OCI-LY3 (cell line): ENCODE data around the gene RASGRP3.

Experiments used
- H2AFZ ChIP-seq: fragments of 200-600, 300-600 bp; shearing (Covaris generic); 2 replicates; pipeline ENCODE4 v1.6.0; 2014; ENCODE audit warnings: antibody characterized with exemption, low read depth, low read length
- H3K27ac ChIP-seq: fragments of 200-600, 300-600 bp; sonication (generic); 2 replicates; pipeline ENCODE4 v1.5.1; 2014; ENCODE audit warnings: mild to moderate bottlenecking, low read length, moderate library complexity, mixed read lengths
- H3K27me3 ChIP-seq: fragments of 200-600, 300-600 bp; sonication (generic); 2 replicates; pipeline ENCODE4 v1.6.1; 2014; ENCODE audit warnings: low read depth, low read length, mixed read lengths
- H3K36me3 ChIP-seq: fragments of 200-600, 300-600 bp; sonication (generic); replicated peaks from 2 replicates; pipeline ENCODE3; 2014; ENCODE audit warnings: low read depth, low read length, mixed read lengths
- H3K4me1 ChIP-seq: fragments of 300-600, 200-600 bp; sonication (generic); 2 replicates; pipeline ENCODE4 v1.6.1; 2014; ENCODE audit warnings: low read length, mixed read lengths
- H3K4me2 ChIP-seq: fragments of 200-600, 300-600 bp; sonication (generic); 2 replicates; pipeline ENCODE4 v1.6.1; 2014; ENCODE audit warnings: low read length, mixed read lengths
- H3K4me3 ChIP-seq: fragments of 300-600, 200-600 bp; sonication (generic); 2 replicates; pipeline ENCODE4 v1.5.1; 2014; ENCODE audit warnings: antibody characterized with exemption, mild to moderate bottlenecking, low read length, moderate library complexity
- H3K79me2 ChIP-seq: fragments of 300-600, 200-600 bp; shearing (Covaris generic); 2 replicates; pipeline ENCODE4 v1.6.1; 2014; ENCODE audit warnings: mild to moderate bottlenecking, low read length, mixed read lengths
- H3K9ac ChIP-seq: fragments of 300-600, 200-600 bp; shearing (Covaris generic); 2 replicates; pipeline ENCODE4 v1.6.0; 2014; ENCODE audit warnings: mild to moderate bottlenecking, low read length, moderate library complexity
- H3K9me3 ChIP-seq: fragments of 200-600, 300-600 bp; shearing (Covaris generic); 2 replicates; pipeline ENCODE4 v1.6.1; 2014; ENCODE audit warnings: low read length, mixed read lengths; ENCODE audit not compliant: insufficient read depth
- H4K20me1 ChIP-seq: fragments of 200-600, 300-600 bp; sonication (generic); 2 replicates; pipeline ENCODE4 v1.6.1; 2016; ENCODE audit warnings: low read length, mixed read lengths; ENCODE audit not compliant: insufficient read depth
- CTCF ChIP-seq: fragments of 200-600, 300-600 bp; sonication (generic); IDR thresholded peaks from 2 replicates; pipeline ENCODE4 v1.5.1; 2014; ENCODE audit warnings: antibody characterized with exemption, low read length, low read depth
- EZH2phosphoT487 ChIP-seq: fragments of 200-600 bp; shearing (Covaris generic); IDR thresholded peaks from 2 replicates; pipeline ENCODE4 v1.6.1; 2018; ENCODE audit warnings: antibody characterized with exemption, mixed run types, low read depth

The RASGRP3 gene

GRCh38 chr2:33606622-33607021, 130.2 kb downstream of the RASGRP3 start:
- Histone ChIP-seq H3K27ac (no peak overlapping the region), H3K79me2 (no peaks in the 10 kb centered on the region), H3K4me3 (no peak overlapping the region), H3K9ac (no peak overlapping the region), H4K20me1 (no peaks in the 10 kb centered on the region), H3K4me1 (no peaks in the 10 kb centered on the region), H2AFZ (no peak overlapping the region), H3K27me3 (no peaks in the 10 kb centered on the region), H3K36me3 (no peaks in the 10 kb centered on the region), H3K9me3 (no peaks in the 10 kb centered on the region), H3K4me2 (no peak overlapping the region)
- no peak for TF ChIP-seq EZH2phosphoT487
- no peak for TF ChIP-seq CTCF

- Histone ChIP-seq H3K9me3 (no peaks in the 10 kb centered on the region), H3K4me1 (no peaks in the 10 kb centered on the region), H3K9ac (no peak overlapping the region), H3K27me3 (no peaks in the 10 kb centered on the region), H3K79me2 (no peaks in the 10 kb centered on the region), H3K36me3 (no peaks in the 10 kb centered on the region), H3K27ac (no peak overlapping the region), H4K20me1 (no peaks in the 10 kb centered on the region), H3K4me2 (no peak overlapping the region), H3K4me3 (no peak overlapping the region), H2AFZ (no peak overlapping the region)
- no peak for TF ChIP-seq EZH2phosphoT487
- TF ChIP-seq CTCF, result no peak
Measured at GRCh38 chr2:33607251-33607721, 130.8 kb downstream of the RASGRP3 start.

GRCh38 chr2:33607905-33608304, 131.5 kb downstream of the RASGRP3 start:
- Histone ChIP-seq H4K20me1 (no peaks in the 10 kb centered on the region), H3K27ac (no peak overlapping the region), H2AFZ (no peak overlapping the region), H3K36me3 (no peaks in the 10 kb centered on the region), H3K79me2 (no peaks in the 10 kb centered on the region), H3K27me3 (no peaks in the 10 kb centered on the region), H3K4me3 (no peak overlapping the region), H3K4me1 (no peaks in the 10 kb centered on the region), H3K4me2 (no peak overlapping the region), H3K9me3 (no peaks in the 10 kb centered on the region), H3K9ac (no peak overlapping the region)
- TF ChIP-seq EZH2phosphoT487 (no peak), CTCF (no peak)

GRCh38 chr2:33614190-33614589, 137.7 kb downstream of the RASGRP3 start:
- H3K79me2 ChIP-seq, result no peaks in the 10 kb centered on the region
- no peak overlapping the region for H3K27ac ChIP-seq
- peaks cover 14% of the 10 kb centered on the region for H3K9me3 ChIP-seq
- H4K20me1 ChIP-seq, result no peaks in the 10 kb centered on the region
- H3K36me3 ChIP-seq, result peaks cover 16% of the 10 kb centered on the region
- no peak for TF ChIP-seq EZH2phosphoT487
- no peaks in the 10 kb centered on the region for H3K27me3 ChIP-seq
- H3K4me2 ChIP-seq, result no peak overlapping the region
- H3K9ac ChIP-seq, result no peak overlapping the region
- H3K4me1 ChIP-seq, result peaks cover 4% of the 10 kb centered on the region; the same call in 1 of the 2 replicates
- H2AFZ ChIP-seq, result no peak overlapping the region
- H3K4me3 ChIP-seq, result no peak overlapping the region
